Stimulated activated CD8-positive, alpha-beta memory T cell treated with anti-CD3 and anti-CD28 coated beads, Interleukin-7, amount 100 ng/mL, for 1 hour (primary cell): ENCODE data around the gene CSNK2A1.
"Not testable (repeated sequence)": the region's sequence is repeated elsewhere in the genome, so short reads cannot be mapped to it uniquely, and the experiment has no call there.

Experiments
- DNase-seq, 2 donors: peaks; one replicate each; pipeline ENCODE4 v3.0.0-alpha.2; 2020; ENCODE audit warnings: low read depth in 2 of 2

The CSNK2A1 gene

DNA sequence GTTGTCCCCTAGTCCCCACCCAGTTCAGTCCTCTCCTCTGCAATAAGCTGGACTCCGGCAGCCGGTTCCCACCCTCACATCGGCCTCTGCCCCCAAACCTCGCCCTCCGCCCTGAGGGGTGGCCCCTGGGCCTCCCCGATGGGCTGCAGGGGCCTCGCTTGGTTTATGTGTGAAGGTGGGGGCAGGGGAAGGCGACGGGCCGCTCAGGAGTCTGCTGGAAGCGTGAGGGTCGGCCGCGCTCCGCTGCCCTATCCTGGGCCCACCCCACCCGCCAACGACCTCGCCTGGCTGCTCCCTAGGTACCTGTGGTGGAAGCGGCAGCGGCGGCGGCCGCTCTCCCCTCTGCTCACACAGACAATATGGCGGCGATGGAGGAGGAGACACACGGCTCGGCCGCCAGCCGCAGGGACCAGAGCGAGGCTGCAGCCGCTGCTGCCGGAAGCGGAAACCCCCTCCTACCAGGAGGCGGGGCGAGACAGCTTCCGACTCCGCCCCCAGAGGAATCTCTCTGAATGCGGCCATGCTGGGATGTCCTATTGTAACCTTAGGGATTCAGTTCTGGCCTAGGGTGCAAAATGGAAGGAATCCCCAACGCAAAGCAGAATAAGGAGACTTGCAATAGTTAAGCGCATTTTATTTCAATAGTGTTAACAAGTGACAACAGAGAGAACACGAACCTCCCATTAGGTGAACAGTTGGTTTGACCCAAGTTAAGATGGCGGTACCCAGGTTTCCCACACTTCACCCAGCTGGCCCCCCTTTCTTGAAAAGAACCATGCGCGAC, at the start of gene CSNK2A1:
TSS of gene CSNK2A1 (minus strand) at position 422 of the 784 bp plus-strand sequence. CDS start 35,239 bp downstream, outside the sequence.
- DNase-seq = peak; percentile 95

DNA sequence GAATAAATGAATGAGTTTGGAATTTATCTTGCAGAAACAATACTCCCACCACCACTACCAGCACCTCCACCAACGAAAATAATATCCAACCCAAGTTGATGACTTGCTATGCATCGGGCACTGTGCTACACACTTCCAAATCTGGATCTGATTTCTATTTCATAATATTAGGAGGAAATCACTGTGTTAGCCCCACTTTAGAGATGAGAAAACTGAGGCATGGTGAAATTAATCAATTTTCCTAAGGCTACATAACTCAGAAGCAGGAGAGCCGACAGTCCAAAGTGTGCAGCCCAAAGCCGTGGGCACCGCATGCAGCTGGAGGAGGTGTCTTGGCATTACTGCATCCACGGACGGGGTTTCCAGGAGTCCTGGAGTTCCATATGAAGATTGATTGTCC, 48.9 kb upstream of the CSNK2A1 start:
- DNase-seq = no peak

DNA sequence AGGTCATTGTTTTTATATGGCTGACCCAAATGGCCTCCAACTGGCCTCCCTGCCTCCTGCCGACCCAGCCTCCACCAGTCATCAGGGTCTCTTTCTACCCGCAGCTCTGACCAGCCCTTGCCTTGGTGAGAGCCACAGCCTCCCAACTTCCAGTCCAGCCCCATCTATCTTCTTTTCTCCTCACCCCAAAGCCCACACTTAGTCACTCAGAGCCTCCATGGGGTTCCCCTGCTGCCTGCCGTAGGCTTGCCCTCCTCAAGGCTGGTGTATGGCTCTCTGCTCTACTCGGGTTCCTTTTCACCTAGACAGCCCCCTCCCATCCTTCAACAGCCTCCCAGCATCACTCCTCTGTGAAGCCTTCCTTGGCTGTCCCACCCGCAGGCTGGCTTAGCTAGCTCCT, 48.4 kb upstream of the CSNK2A1 start:
- no peak for DNase-seq

GRCh38 chr20:588932-589672, 45.5 kb upstream of the CSNK2A1 start:
- DNase-seq = no peak

DNA sequence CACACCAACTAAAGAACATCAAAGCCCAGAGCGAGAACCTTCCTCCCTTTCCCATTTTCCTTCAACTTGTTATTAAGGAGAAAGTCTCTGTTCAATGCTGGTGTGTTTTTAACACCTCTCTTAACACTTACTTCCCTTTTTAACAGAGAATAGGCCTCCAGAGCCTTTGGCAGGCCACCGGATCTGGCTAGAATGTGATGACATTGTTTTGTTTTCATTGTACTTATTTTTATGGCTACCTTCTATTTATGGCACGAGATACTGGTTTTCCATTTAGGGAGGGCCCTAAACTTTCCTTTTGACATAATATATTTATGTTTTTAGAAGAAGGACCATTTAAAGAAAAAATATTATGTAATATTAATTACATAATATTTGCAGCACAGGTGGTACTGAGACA, 44.9 kb upstream of the CSNK2A1 start:
- no peak for DNase-seq

DNA sequence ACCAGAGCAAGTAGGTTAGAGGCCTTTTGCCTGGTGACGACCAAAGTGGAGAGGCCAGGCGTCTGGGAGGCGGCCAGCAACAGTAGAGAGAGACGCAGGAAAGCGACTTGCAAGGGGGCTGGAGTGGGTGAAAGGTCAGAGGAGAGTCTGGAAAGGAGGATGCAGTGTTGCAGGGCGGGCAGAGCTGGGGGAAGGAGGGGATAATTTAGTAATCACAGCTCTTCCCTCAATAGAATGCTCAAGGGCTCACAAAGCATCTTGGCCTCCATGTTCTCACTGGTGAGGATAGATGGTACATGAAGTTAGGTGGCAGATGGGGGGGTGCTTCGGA, 41.3 kb upstream of the CSNK2A1 start:
- DNase-seq = no peak

GRCh38 chr20:584161-584970, 40.8 kb upstream of the CSNK2A1 start:
- no peak for DNase-seq

GRCh38 chr20:582204-582603, 38.6 kb upstream of the CSNK2A1 start:
- no peak for DNase-seq

DNA sequence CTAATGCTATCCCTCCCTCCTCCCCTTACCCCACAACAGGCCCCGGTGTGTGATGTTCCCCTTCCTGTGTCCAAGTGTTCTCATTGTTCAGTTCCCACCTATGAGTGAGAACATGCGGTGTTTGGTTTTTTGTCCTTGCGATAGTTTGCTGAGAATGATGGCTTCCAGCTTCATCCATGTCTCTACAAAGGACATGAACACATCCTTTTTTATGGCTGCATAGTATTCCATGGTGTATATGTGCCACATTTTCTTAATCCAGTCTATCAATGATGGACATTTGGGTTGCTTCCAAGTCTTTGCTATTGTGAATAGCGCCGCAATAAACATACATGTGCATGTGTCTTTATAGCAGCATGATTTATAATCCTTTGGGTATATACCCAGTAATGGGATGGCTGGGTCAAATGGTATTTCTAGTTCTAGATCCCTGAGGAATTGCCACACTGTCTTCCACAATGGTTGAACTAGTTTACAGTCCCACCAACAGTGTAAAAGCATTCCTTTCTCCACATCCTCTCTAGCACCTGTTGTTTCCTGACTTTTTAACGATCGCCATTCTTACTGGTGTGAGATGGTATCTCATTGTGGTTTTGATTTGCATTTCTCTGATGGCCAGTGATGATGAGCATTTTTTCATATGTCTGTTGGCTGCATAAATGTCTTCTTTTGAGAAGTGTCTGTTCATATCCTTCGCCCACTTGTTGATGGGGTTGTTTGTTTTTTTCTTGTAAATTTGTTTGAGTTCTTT, 35.5 kb upstream of the CSNK2A1 start:
- not testable (repeated sequence) for DNase-seq

GRCh38 chr20:577167-577791, 33.7 kb upstream of the CSNK2A1 start:
- DNase-seq = no peak

GRCh38 chr20:576156-576555, 32.6 kb upstream of the CSNK2A1 start:
- no peak for DNase-seq

DNA sequence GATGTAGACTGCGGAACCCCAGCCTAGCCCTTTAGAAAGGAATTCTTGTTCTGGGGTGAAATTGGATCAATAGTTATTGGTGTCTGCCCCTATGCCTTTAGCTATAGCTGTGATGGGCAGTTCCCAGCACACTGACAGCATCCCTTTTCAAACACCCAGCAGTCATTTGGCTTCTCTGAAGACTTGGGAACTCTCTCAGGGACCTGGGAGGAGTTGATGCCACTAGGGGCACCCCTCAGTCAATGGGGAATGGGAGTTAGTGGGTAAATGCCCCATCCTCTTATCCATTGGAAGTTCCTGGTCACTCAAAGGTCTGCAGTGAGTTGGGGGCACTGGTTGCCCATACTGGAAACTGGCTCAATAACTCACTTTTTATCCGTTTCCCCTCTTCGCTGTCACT, 31.6 kb upstream of the CSNK2A1 start:
- no peak for DNase-seq

DNA sequence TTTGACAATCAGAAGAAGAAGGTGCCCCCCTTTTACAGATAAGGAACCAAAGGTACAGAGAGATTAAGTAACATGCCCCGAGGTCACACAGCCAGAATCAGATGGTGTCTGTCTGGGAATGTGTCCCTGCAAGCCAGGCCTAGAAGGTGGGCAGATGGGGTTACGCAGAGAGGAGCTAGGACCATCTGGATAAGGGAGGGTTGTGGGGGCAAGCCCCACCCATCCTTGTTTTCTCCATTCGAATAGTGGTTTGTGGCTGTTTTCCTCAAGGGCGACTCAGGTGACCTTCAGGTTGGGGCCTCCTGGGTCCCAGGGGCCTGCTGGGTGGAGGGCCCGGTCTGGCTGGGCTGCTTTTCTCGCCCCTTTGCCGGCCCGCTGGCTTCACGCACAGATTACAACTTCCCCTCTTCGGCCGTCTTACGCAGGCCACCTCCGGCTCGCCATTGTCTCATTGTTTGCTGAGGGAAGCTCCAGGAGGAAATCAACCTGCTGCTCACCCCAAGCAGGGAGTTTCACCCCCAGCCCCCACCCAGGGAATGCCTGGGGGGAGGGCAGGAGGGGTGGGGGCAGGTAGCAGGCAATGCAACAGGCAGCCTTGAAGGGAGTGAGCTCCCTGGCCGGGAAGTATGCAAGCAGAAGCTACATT, 30.8 kb upstream of the CSNK2A1 start:
- no peak for DNase-seq

GRCh38 chr20:573414-574296, 30.1 kb upstream of the CSNK2A1 start:
- no peak for DNase-seq

- no peak for DNase-seq
These were observed 29.1 kb upstream of the CSNK2A1 start for GRCh38 chr20:572727-573126.

GRCh38 chr20:571754-572441, 28.3 kb upstream of the CSNK2A1 start:
- DNase-seq = no peak

DNA sequence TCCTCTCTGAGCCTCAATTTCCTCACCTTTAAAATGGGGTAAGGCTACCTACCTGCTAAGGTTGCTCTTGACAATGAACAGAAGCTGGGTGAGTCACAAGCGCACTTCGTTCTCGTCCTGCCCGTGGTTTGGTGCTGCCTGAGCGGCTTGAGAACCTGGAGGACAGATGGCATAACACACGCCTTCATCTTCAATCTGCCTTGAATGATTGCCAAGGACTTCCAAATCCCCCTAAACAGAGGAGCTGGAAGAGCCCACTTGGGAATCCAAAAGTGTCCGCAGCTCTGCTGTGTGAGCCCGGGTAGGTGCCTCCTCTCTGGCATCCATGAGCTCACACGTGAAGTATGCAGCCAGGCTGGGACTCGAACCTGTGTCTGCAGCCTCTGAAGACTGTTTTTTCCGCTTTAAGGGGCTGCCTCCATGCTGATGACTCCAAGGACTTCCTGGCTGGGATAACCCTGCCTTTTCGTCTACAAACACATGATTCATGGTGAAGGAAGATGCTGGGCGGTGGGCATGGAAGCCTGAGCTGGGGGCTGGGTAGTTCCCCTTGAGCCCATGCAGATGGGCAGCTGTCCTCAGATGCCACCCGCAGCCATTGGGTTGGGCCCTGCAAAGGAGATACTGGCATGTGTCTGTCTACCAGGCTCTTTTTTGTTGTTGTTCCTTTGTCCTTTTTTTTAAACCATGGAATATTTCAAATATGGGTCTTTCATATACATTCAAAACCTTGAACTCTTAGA, 25.3 kb upstream of the CSNK2A1 start:
- DNase-seq = no peak

GRCh38 chr20:568097-568652, 24.6 kb upstream of the CSNK2A1 start:
- DNase-seq = no peak
